Measurements from ENCODE around the gene SON.

The SON gene

DNA sequence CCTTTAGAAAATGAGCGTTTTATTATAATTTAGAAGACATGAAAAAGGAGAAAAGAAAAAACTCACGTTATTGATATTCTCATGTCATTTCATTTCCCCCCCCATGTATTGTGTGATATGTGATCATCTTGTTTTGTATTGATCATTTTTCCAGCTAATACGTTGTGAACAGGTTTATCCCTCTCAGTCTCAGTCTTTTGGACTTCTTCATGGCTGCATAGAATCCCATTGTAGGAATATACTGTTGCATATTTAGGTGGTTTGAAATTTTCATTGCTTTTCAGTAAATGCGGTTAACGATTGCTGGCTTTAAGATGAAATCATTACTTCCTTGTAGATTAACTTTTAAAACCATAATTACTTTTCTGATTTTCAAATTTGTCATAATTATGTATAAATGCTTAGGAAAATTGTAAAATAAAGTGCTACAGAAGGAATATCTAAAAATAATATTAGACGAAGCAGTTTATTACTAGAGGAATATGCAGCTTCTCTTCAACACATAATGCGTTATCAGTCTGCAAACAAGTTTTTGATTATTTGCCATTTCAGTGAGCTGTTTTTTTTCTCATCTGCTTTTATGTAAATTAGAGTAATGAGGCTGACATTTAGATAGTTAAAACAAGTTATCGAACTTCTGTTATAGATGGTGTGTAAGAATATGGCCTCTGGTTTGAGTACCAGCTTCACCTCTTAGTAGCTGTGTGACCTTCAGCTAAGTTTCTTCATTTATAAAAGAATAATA is 1.8 kb downstream of the SON start:
- no peak for DNase-seq (ENCODE audit: low read depth)
- TF ChIP-seq CTCF (IDR thresholded peaks at IDR 0.05; ENCODE audit: control insufficient read depth, insufficient read depth, low read depth, low read length, missing control alignments), result no peak
- peak overlapping the region; percentile 76 for H3K4me3 ChIP-seq (ENCODE audit: control insufficient read depth, low read depth, low read length)

- no peak overlapping the region for H3K4me3 ChIP-seq (ENCODE audit: control insufficient read depth, low read depth, low read length)
- TF ChIP-seq CTCF (IDR thresholded peaks at IDR 0.05; ENCODE audit: control insufficient read depth, insufficient read depth, low read depth, low read length, missing control alignments), result no peak
Observed at GRCh38 chr21:33546086-33546485, 3.2 kb downstream of the SON start.

DNA sequence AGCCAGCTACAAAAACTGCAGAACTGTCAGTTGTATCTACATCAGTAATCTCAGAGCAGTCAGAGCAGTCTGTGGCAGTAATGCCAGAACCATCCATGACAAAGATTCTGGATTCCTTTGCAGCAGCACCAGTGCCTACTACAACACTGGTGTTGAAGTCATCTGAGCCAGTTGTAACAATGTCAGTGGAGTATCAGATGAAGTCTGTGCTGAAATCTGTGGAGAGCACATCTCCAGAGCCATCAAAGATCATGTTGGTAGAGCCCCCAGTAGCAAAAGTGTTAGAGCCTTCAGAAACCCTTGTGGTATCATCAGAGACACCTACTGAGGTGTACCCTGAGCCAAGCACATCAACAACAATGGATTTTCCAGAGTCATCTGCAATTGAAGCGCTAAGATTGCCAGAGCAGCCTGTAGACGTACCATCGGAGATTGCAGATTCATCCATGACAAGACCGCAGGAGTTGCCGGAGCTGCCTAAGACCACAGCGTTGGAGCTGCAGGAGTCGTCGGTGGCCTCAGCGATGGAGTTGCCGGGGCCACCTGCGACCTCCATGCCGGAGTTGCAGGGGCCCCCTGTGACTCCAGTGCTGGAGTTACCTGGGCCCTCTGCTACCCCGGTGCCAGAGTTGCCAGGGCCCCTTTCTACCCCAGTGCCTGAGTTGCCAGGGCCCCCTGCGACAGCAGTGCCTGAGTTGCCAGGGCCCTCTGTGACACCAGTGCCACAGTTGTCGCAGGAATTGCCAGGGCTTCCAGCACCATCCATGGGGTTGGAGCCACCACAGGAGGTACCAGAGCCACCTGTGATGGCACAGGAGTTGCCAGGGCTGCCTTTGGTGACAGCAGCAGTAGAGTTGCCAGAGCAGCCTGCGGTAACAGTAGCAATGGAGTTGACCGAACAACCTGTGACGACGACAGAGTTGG is 7.3 kb downstream of the SON start:
- no peak for DNase-seq (ENCODE audit: low read depth)
- TF ChIP-seq CTCF (IDR thresholded peaks at IDR 0.05; ENCODE audit: control insufficient read depth, insufficient read depth, low read depth, low read length, missing control alignments), result no peak
- H3K4me3 ChIP-seq (ENCODE audit: control insufficient read depth, low read depth, low read length), result no peak overlapping the region

More at GRCh38 chr21:33546086-33546485, 3.2 kb downstream of the SON start:
- no peak for DNase-seq (ENCODE audit: low read depth)

DNA sequence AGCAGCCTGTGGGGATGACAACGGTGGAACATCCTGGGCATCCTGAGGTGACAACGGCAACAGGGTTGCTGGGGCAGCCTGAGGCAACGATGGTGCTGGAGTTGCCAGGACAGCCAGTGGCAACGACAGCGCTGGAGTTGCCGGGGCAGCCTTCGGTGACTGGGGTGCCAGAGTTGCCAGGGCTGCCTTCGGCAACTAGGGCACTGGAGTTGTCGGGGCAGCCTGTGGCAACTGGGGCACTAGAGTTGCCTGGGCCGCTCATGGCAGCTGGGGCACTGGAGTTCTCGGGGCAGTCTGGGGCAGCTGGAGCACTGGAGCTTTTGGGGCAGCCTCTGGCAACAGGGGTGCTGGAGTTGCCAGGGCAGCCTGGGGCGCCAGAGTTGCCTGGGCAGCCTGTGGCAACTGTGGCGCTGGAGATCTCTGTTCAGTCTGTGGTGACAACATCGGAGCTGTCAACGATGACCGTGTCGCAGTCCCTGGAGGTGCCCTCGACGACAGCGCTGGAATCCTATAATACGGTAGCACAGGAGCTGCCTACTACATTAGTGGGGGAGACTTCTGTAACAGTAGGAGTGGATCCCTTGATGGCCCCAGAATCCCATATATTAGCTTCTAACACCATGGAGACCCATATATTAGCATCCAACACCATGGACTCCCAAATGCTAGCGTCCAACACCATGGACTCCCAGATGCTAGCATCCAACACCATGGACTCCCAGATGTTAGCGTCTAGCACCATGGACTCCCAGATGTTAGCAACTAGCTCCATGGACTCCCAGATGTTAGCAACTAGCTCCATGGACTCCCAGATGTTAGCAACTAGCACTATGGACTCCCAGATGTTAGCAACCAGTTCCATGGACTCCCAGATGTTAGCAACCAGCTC is 8.2 kb downstream of the SON start:
- H3K4me3 ChIP-seq (ENCODE audit: control insufficient read depth, low read depth, low read length), result no peak overlapping the region
- no peak for TF ChIP-seq CTCF (IDR thresholded peaks at IDR 0.05; ENCODE audit: control insufficient read depth, insufficient read depth, low read depth, low read length, missing control alignments)
- no peak for DNase-seq (ENCODE audit: low read depth)

DNA sequence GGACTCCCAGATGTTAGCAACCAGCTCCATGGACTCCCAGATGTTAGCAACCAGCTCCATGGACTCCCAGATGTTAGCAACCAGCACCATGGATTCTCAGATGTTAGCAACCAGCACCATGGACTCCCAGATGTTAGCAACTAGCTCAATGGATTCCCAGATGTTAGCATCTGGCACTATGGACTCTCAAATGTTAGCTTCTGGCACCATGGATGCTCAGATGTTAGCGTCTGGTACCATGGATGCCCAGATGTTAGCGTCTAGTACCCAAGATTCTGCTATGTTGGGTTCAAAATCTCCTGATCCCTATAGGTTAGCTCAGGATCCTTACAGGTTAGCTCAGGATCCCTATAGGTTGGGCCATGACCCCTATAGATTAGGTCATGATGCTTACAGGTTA is 8.8 kb downstream of the SON start:
- TF ChIP-seq CTCF (IDR thresholded peaks at IDR 0.05; ENCODE audit: control insufficient read depth, insufficient read depth, low read depth, low read length, missing control alignments), result no peak
- DNase-seq (ENCODE audit: low read depth), result no peak
- no peak overlapping the region for H3K4me3 ChIP-seq (ENCODE audit: control insufficient read depth, low read depth, low read length)
